ENCODE results near the gene C5orf46. TPM values are rescaled to one million over a fixed set of nuclear protein-coding genes. Genes with fewer than 3 reads are reported as not detected.

The C5orf46 gene
- total and polyA plus RNA-seq, 2 donors (not counting 3 experiments of a cell fraction or from before 2014, with no cell fraction given) = 0.66 TPM; not detected in 1

DNA sequence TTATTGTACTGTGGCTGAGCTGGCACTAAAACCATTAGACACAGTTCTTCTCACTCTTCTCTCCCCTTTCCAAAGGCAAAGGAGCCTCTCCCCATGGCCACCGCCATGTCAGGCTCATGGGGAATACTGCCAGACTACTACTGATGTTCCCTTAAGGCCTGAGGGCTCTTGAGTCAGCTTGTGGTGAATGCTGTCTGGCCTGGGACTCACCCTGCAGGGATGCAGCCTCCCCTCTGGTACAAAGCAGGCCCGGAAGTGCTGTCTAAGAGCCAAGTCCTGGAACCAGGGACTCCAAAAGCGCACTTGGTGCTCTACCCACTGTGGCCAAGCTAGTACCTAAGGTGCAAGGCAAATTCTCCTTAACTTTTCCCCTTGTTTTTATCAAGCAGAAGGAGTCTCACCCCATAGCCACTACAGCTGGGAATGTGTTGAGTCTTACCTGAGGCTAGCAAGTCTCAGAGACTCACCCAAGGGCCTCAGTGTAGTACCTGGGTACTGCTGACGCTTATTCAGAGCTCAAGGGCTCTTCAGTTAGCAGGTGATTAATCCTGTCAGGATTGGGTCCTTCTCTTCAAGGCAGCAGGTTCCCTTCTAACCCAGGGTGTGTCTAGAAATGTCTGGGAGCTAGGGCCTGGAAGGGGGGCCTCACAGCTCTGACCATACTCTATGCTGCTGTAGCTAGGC, 33.2 kb upstream of the C5orf46 start:
- Histone ChIP-seq H3K27me3 (ENCODE audit: control insufficient read depth in 2 of 2, insufficient read depth in 2 of 2, low read length in 2 of 2) (no peaks in the 10 kb centered on the region), H4K20me1 (replicated peaks; ENCODE audit: control insufficient read depth, extremely low read depth, insufficient read depth, low read length) (no peaks in the 10 kb centered on the region), H3K79me2 (ENCODE audit: control insufficient read depth, insufficient read depth, low read length) (no peaks in the 10 kb centered on the region), H3K4me3 (replicated peaks in 1 of 3; ENCODE audit: insufficient read depth in 1 of 3, low read depth in 1 of 3, low read length in 3 of 3) (no peak overlapping the region), H3K36me3 (ENCODE audit: control insufficient read depth in 2 of 2, extremely low read depth in 1 of 2, insufficient read depth in 2 of 2, low read length in 2 of 2) (no peaks in the 10 kb centered on the region), H3K4me2 (ENCODE audit: insufficient read depth, low read length) (no peak overlapping the region), H3K9ac (replicated peaks; ENCODE audit: extremely low read depth, insufficient read depth, low read length) (no peak overlapping the region), H3K9me1 (replicated peaks; ENCODE audit: control insufficient read depth, extremely low read depth, insufficient read depth, low read length) (no peaks in the 10 kb centered on the region), H3K9me3 (replicated peaks; ENCODE audit: control insufficient read depth, insufficient read depth, low read length) (no peaks in the 10 kb centered on the region), H3K4me1 (ENCODE audit: control insufficient read depth, extremely low read depth, insufficient read depth, low read length) (no peaks in the 10 kb centered on the region), H2AFZ (ENCODE audit: low read depth, low read length) (no peak overlapping the region), H3K27ac (ENCODE audit: insufficient read depth, low read depth, low read length) (no peak overlapping the region)
- BruUV-seq (replicated peaks) = no TSS peak
- TF ChIP-seq MYC (IDR thresholded peaks at IDR 0.05; ENCODE audit: low read depth, low read length) (no peak), GATA2 (IDR thresholded peaks at IDR 0.05; ENCODE audit: insufficient read depth, insufficient read length, low read depth, low read length) (no peak), POLR2AphosphoS5 (IDR thresholded peaks at IDR 0.05; ENCODE audit: insufficient read depth, low read depth, low read length) (no peak), JUN (IDR thresholded peaks at IDR 0.05; ENCODE audit: borderline replicate concordance, insufficient read depth, insufficient read length, low read depth) (no peak), POLR2A (IDR thresholded peaks at IDR 0.05; ENCODE audit: low read depth, low read length) (no peak), FOS (IDR thresholded peaks at IDR 0.05; ENCODE audit: borderline replicate concordance, insufficient read depth, low read length) (no peak), EZH2 (IDR thresholded peaks at IDR 0.05; ENCODE audit: borderline replicate concordance, low read depth, low read length, severe bottlenecking) (no peak), MAX (IDR thresholded peaks at IDR 0.05; ENCODE audit: insufficient read depth, insufficient read length) (no peak)
- TF ChIP-seq, protein P1, sequence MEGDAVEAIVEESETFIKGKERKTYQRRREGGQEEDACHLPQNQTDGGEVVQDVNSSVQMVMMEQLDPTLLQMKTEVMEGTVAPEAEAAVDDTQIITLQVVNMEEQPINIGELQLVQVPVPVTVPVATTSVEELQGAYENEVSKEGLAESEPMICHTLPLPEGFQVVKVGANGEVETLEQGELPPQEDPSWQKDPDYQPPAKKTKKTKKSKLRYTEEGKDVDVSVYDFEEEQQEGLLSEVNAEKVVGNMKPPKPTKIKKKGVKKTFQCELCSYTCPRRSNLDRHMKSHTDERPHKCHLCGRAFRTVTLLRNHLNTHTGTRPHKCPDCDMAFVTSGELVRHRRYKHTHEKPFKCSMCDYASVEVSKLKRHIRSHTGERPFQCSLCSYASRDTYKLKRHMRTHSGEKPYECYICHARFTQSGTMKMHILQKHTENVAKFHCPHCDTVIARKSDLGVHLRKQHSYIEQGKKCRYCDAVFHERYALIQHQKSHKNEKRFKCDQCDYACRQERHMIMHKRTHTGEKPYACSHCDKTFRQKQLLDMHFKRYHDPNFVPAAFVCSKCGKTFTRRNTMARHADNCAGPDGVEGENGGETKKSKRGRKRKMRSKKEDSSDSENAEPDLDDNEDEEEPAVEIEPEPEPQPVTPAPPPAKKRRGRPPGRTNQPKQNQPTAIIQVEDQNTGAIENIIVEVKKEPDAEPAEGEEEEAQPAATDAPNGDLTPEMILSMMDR (IDR thresholded peaks at IDR 0.05; ENCODE audit: extremely low read depth in 1 of 2, insufficient read depth in 1 of 2, low read depth in 1 of 2, low read length in 2 of 2) = no peak
- dilution Hi-C loops (cut with MboI; ENCODE audit: extremely low pct_ligation_motif_present, low sequenced_read_pairs) = no loop called here
- ChIA-PET POLR2A (no interaction called here), CTCF (interaction anchor here (1.1 to 2.5 kb wide), 4 partner anchors 10 to 83 kb away, joined by 3 to 13 read pairs (median 4); no protein-coding TSS in a partner anchor)
- DNase-seq (ENCODE audit: low read depth, low spot score) = no peak
- intact Hi-C loops (cut with micrococcal nuclease) = no loop called here
- FAIRE-seq = no peak

All from endothelial cell of umbilical vein (primary cell).